ENCODE measurements around the gene SMIM31. TPM values are rescaled to one million over a fixed set of nuclear protein-coding genes. Genes with fewer than 3 reads are reported as not detected.

Gene SMIM31
- total RNA-seq, 1 donor: not detected

GRCh38 chr4:164765096-164765495, 11.2 kb downstream of the SMIM31 start:
- H3K4me3 ChIP-seq (ENCODE audit: low read depth, low read length): no peak overlapping the region
- no peak for DNase-seq (ENCODE audit: low read depth)
- TF ChIP-seq CTCF (IDR thresholded peaks at IDR 0.05; ENCODE audit: insufficient read depth, low read length): no peak

- DNase-seq (ENCODE audit: low read depth): no peak
- H3K4me3 ChIP-seq (ENCODE audit: low read depth, low read length): no peak overlapping the region
- TF ChIP-seq CTCF (IDR thresholded peaks at IDR 0.05; ENCODE audit: insufficient read depth, low read length): no peak
These were observed 11.9 kb downstream of the SMIM31 start for GRCh38 chr4:164765833-164766232.

GRCh38 chr4:164768516-164768915, 14.6 kb downstream of the SMIM31 start:
- peak; percentile 42 for TF ChIP-seq CTCF (IDR thresholded peaks at IDR 0.05; ENCODE audit: insufficient read depth, low read length)
- no peak overlapping the region for H3K4me3 ChIP-seq (ENCODE audit: low read depth, low read length)
- DNase-seq (ENCODE audit: low read depth): peak; percentile 6

- no peak for TF ChIP-seq CTCF (IDR thresholded peaks at IDR 0.05; ENCODE audit: insufficient read depth, low read length)
- H3K4me3 ChIP-seq (ENCODE audit: low read depth, low read length): no peak overlapping the region
- DNase-seq (ENCODE audit: low read depth): no peak
These were observed 16.2 kb downstream of the SMIM31 start for GRCh38 chr4:164770010-164770724.

- no peak overlapping the region for H3K4me3 ChIP-seq (ENCODE audit: low read depth, low read length)
- DNase-seq (ENCODE audit: low read depth): no peak
- no peak for TF ChIP-seq CTCF (IDR thresholded peaks at IDR 0.05; ENCODE audit: insufficient read depth, low read length)
These were observed 17.2 kb downstream of the SMIM31 start for GRCh38 chr4:164771088-164771487.

GRCh38 chr4:164772076-164772475, 18.1 kb downstream of the SMIM31 start:
- H3K4me3 ChIP-seq (ENCODE audit: low read depth, low read length): no peak overlapping the region
- DNase-seq (ENCODE audit: low read depth): no peak
- no peak for TF ChIP-seq CTCF (IDR thresholded peaks at IDR 0.05; ENCODE audit: insufficient read depth, low read length)

- DNase-seq (ENCODE audit: low read depth): no peak
- no peak for TF ChIP-seq CTCF (IDR thresholded peaks at IDR 0.05; ENCODE audit: insufficient read depth, low read length)
- no peak overlapping the region for H3K4me3 ChIP-seq (ENCODE audit: low read depth, low read length)
These were observed 25.1 kb downstream of the SMIM31 start for GRCh38 chr4:164779080-164779479.

All from fibroblast of the aortic adventitia (primary cell).